GM21723 (cell line): ENCODE measurements around the gene LACTBL1.

Experiments used
- ATAC-seq: cut with Tn5 transposase; IDR thresholded peaks from one replicate; pipeline ENCODE4 v1.9.1; 2021; ENCODE audit warnings: mild to moderate bottlenecking, moderate library complexity; ENCODE audit not compliant: unreplicated experiment

The LACTBL1 gene

GRCh38 chr1:22976461-22977243 lies 4.0 kb upstream of the LACTBL1 start:
- no peak for ATAC-seq

GRCh38 chr1:22976127-22976460 lies 3.4 kb upstream of the LACTBL1 start:
- no peak for ATAC-seq

GRCh38 chr1:22975694-22976093 lies 3.0 kb upstream of the LACTBL1 start:
- no peak for ATAC-seq

- no peak for ATAC-seq
Observed at GRCh38 chr1:22971611-22972405, 858 bp downstream of the LACTBL1 start.

GRCh38 chr1:22971161-22971560 lies 1.5 kb downstream of the LACTBL1 start:
- no peak for ATAC-seq

- no peak for ATAC-seq
Observed at GRCh38 chr1:22970096-22970495, 2.6 kb downstream of the LACTBL1 start.

- ATAC-seq = no peak
Observed at GRCh38 chr1:22969304-22969709, 3.4 kb downstream of the LACTBL1 start.

- no peak for ATAC-seq
Observed at GRCh38 chr1:22967833-22968232, 4.8 kb downstream of the LACTBL1 start.

- no peak for ATAC-seq
Observed at GRCh38 chr1:22966309-22966708, 6.4 kb downstream of the LACTBL1 start.

- no peak for ATAC-seq
Observed at GRCh38 chr1:22963044-22963677, 9.5 kb downstream of the LACTBL1 start.

GRCh38 chr1:22962558-22962957 lies 10.1 kb downstream of the LACTBL1 start:
- no peak for ATAC-seq

GRCh38 chr1:22959545-22960360 lies 12.9 kb downstream of the LACTBL1 start:
- no peak for ATAC-seq

GRCh38 chr1:22958556-22958955 lies 14.1 kb downstream of the LACTBL1 start:
- ATAC-seq = no peak

GRCh38 chr1:22957066-22957465 lies 15.6 kb downstream of the LACTBL1 start:
- ATAC-seq = no peak

- no peak for ATAC-seq
Observed at GRCh38 chr1:22955146-22955545, 17.5 kb downstream of the LACTBL1 start.

GRCh38 chr1:22953740-22954141 lies 18.9 kb downstream of the LACTBL1 start:
- no peak for ATAC-seq

- ATAC-seq = no peak
Observed at GRCh38 chr1:22953057-22953739, 19.5 kb downstream of the LACTBL1 start.

- no peak for ATAC-seq
Observed at GRCh38 chr1:22952694-22953056, 20.0 kb downstream of the LACTBL1 start.

- ATAC-seq = no peak
Observed at GRCh38 chr1:22951796-22952195, 20.9 kb downstream of the LACTBL1 start.

- no peak for ATAC-seq
Observed at GRCh38 chr1:22949822-22950331, 22.8 kb downstream of the LACTBL1 start.
